ENCODE measurements around the gene DUSP23. TPM values are rescaled to one million over a fixed set of nuclear protein-coding genes. Genes with fewer than 3 reads are reported as not detected.

The DUSP23 gene
- polyA plus RNA-seq, 3 donors: 32.4 to 37.4 (median 36.5) TPM

GRCh38 chr1:159823406-159823805 is 42.6 kb downstream of the DUSP23 start:
- peak; percentile 57 for DNase-seq

- no peak for DNase-seq
Observed at GRCh38 chr1:159825564-159825963, 44.8 kb downstream of the DUSP23 start.

GRCh38 chr1:159826441-159827101 is 45.8 kb downstream of the DUSP23 start, which contains the start of gene SLAMF8:
TSS of gene SLAMF8 (plus strand) at chr1:159826873. CDS start at chr1:159826899, 26 bp downstream.
- no peak for DNase-seq

GRCh38 chr1:159827102-159827490 is 46.3 kb downstream of the DUSP23 start:
- no peak for DNase-seq

GRCh38 chr1:159827549-159827948 is 46.8 kb downstream of the DUSP23 start:
- no peak for DNase-seq

GRCh38 chr1:159828176-159828575 is 47.4 kb downstream of the DUSP23 start:
- DNase-seq: no peak

GRCh38 chr1:159828581-159829272 is 48.0 kb downstream of the DUSP23 start:
- no peak for DNase-seq

- no peak for DNase-seq
Observed at GRCh38 chr1:159829273-159829634, 48.5 kb downstream of the DUSP23 start.

- DNase-seq: no peak
Observed at GRCh38 chr1:159829822-159830465, 49.2 kb downstream of the DUSP23 start.

GRCh38 chr1:159830722-159831121 is 50.0 kb downstream of the DUSP23 start:
- no peak for DNase-seq

GRCh38 chr1:159831412-159832141 is 50.8 kb downstream of the DUSP23 start:
- DNase-seq: no peak

Other genes starting within 250 kb of the DUSP23 start
- gene OR10J5, start 245.0 kb upstream of the DUSP23 start, polyA plus RNA-seq (ENCODE audit: insufficient read length in 3 of 3): not detected
- gene APCS, start 193.1 kb upstream of the DUSP23 start, polyA plus RNA-seq (ENCODE audit: insufficient read length in 3 of 3): not detected
- not detected for gene CRP, start 66.4 kb upstream of the DUSP23 start, polyA plus RNA-seq (ENCODE audit: insufficient read length in 3 of 3)
- gene FCRL6, start 21.4 kb downstream of the DUSP23 start, polyA plus RNA-seq (ENCODE audit: insufficient read length in 3 of 3): under 1 TPM; 0.33 to 0.67 (median 0.48) TPM
- 1 to 10 TPM in 1 of 3 donors, under 1 TPM in 2; 0.52 to 1.4 (median 0.61) TPM for gene SLAMF8, start 45.9 kb downstream of the DUSP23 start, polyA plus RNA-seq (ENCODE audit: insufficient read length in 3 of 3)
- gene VSIG8, start 81.7 kb downstream of the DUSP23 start, polyA plus RNA-seq (ENCODE audit: insufficient read length in 3 of 3): 1 to 10 TPM in 1 of 3 donors, under 1 TPM in 2; 0.43 to 2.6 (median 0.49) TPM
- 1 to 10 TPM; 3.7 to 4.7 (median 4.0) TPM for gene CFAP45, start 119.2 kb downstream of the DUSP23 start, polyA plus RNA-seq (ENCODE audit: insufficient read length in 3 of 3)
- 100 to 1,000 TPM; 113 to 144 (median 131) TPM for gene TAGLN2, start 144.5 kb downstream of the DUSP23 start, polyA plus RNA-seq (ENCODE audit: insufficient read length in 3 of 3)
- gene IGSF9, start 164.7 kb downstream of the DUSP23 start, polyA plus RNA-seq (ENCODE audit: insufficient read length in 3 of 3): 10 to 100 TPM; 19.3 to 24.2 (median 19.5) TPM
- not detected for gene SLAMF9, start 173.3 kb downstream of the DUSP23 start, polyA plus RNA-seq (ENCODE audit: insufficient read length in 3 of 3)

All from renal pelvis (tissue), 4 donors.